ENCODE measurements around the gene CD83.

CD83 gene

DNA sequence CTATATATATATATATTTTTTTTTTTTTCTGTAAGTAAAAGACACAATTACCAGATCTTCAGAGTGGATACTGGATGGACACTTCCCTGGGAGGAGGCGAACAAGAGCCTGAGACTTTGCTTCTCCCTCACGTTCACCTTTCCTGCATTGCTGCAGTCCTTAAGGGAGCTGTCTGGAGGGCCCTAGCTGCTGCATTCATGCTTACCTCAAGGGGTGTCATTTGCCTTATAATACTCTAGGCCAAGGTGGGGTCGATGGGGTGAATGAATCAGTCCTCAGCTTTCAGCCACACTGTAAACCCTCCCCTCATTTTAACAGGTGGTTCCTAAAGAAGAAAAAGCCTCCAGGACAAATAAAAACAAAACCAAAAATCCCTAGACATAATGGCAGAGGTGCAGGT lies 34.8 kb upstream of the CD83 start:
- TF ChIP-seq, protein P1, sequence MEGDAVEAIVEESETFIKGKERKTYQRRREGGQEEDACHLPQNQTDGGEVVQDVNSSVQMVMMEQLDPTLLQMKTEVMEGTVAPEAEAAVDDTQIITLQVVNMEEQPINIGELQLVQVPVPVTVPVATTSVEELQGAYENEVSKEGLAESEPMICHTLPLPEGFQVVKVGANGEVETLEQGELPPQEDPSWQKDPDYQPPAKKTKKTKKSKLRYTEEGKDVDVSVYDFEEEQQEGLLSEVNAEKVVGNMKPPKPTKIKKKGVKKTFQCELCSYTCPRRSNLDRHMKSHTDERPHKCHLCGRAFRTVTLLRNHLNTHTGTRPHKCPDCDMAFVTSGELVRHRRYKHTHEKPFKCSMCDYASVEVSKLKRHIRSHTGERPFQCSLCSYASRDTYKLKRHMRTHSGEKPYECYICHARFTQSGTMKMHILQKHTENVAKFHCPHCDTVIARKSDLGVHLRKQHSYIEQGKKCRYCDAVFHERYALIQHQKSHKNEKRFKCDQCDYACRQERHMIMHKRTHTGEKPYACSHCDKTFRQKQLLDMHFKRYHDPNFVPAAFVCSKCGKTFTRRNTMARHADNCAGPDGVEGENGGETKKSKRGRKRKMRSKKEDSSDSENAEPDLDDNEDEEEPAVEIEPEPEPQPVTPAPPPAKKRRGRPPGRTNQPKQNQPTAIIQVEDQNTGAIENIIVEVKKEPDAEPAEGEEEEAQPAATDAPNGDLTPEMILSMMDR (conservative IDR thresholded peaks at IDR 0.05; ENCODE audit: low read depth) = no peak
- POLR2A ChIA-PET (ENCODE audit: low non-redundant PET) = no interaction called here
- CTCF ChIA-PET = no interaction called here
- no peak overlapping the region for H3K27ac ChIP-seq
- DNase-seq (ENCODE audit: low spot score) = no peak

GRCh38 chr6:14083262-14083661 lies 34.3 kb upstream of the CD83 start:
- no peak for DNase-seq (ENCODE audit: low spot score)
- TF ChIP-seq, protein P1 (conservative IDR thresholded peaks at IDR 0.05; ENCODE audit: low read depth) = no peak
- ChIA-PET POLR2A (ENCODE audit: low non-redundant PET) (no interaction called here), CTCF (interaction anchor here (0.6 kb wide), 1 partner anchor 1572 kb away, joined by 3 read pairs; no protein-coding TSS in a partner anchor)
- no peak overlapping the region for H3K27ac ChIP-seq

- DNase-seq (ENCODE audit: low spot score) = no peak
- no peak overlapping the region for H3K27ac ChIP-seq
- POLR2A ChIA-PET (ENCODE audit: low non-redundant PET) = no interaction called here
- TF ChIP-seq, protein P1 (conservative IDR thresholded peaks at IDR 0.05; ENCODE audit: low read depth) = no peak
- CTCF ChIA-PET = interaction anchor here (0.6 kb wide), 1 partner anchor 1572 kb away, joined by 3 read pairs; no protein-coding TSS in a partner anchor
Observed at GRCh38 chr6:14083751-14084150, 33.8 kb upstream of the CD83 start.

- no peak overlapping the region for H3K27ac ChIP-seq
- ChIA-PET CTCF (interaction anchor here (0.6 kb wide), 1 partner anchor 90 kb away, joined by 3 read pairs; no protein-coding TSS in a partner anchor), POLR2A (ENCODE audit: low non-redundant PET) (no interaction called here)
- TF ChIP-seq, protein P1 (conservative IDR thresholded peaks at IDR 0.05; ENCODE audit: low read depth) = no peak
- no peak for DNase-seq (ENCODE audit: low spot score)
Observed at GRCh38 chr6:14084388-14084787, 33.2 kb upstream of the CD83 start.

DNA sequence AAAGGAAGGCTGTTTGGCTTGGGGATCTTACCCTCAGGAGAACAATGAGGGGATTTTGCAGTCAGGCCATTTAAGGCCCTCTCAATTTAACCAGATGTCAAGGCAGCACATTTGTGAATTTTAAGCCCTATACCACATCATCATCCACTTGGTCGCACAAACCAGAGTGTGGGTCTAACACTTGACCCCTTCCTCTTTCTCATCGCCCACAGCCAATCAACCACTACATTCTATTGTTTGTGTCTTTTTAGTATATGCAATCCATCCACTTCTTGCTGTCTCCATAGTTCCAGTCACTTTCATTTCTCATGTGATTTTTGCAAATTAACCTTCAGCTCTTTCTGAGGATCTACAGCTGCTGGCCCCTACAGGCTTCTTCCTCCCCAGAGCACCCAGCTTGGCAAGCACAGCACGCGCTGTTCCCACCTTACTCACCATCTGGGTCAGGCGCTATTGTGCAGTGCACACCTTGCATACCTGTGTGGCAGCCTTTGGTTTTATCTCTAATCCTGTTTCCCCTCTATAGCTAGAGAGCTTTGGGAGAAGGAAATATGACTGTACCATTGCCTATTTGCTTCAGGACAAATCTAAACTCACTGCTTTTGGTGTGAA lies 32.3 kb upstream of the CD83 start:
- ChIA-PET POLR2A (ENCODE audit: low non-redundant PET) (no interaction called here), CTCF (no interaction called here)
- no peak overlapping the region for H3K27ac ChIP-seq
- TF ChIP-seq, protein P1 (conservative IDR thresholded peaks at IDR 0.05; ENCODE audit: low read depth) = no peak
- DNase-seq (ENCODE audit: low spot score) = no peak

GRCh38 chr6:14086701-14087100 lies 30.9 kb upstream of the CD83 start:
- ChIA-PET POLR2A (ENCODE audit: low non-redundant PET) (no interaction called here), CTCF (interaction anchor here (0.6 kb wide), 1 partner anchor 1265 kb away, joined by 6 read pairs; no protein-coding TSS in a partner anchor)
- H3K27ac ChIP-seq = no peak overlapping the region
- TF ChIP-seq, protein P1 (conservative IDR thresholded peaks at IDR 0.05; ENCODE audit: low read depth) = no peak
- DNase-seq (ENCODE audit: low spot score) = no peak

Data from RWPE1 (cell line).